ENCODE results near the gene WNT11.

DNA sequence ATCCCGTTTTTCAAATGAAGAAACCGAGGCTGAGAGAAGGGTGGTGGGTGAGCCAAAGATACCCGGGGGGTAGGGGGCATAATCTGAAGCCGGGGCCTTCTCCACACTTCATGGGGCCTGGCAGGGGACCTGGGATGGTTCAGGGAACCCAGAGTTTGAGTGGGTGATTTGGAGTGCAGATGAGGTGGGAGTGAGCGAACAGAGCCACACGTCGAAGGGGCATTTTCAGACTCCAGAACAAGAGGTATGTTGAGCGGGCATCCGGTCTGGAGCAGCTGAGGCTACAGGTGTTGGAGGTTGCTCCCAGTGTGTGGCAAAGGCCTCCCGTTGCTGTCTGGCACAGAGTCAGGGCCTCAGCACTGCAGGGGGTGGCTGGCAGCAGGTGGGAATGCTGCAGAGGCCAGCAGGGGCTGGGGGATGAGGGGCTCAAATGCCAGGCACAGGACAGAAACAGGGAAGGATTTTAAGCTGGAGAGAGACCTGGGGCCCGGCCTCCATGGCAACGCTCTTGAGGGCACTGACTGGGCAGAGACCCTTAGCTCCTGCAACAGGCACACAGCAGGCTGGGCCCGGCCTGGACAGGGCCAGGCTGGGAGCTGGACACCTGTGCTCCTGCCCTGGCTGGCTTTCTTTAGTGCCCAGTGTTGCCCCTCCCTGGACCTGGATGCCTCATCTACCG lies 46.2 kb downstream of the WNT11 start:
- no peak for TF ChIP-seq YY1 (IDR thresholded peaks at IDR 0.05; ENCODE audit: insufficient read depth, insufficient read length)
- no peak for TF ChIP-seq ZNF274 (IDR thresholded peaks at IDR 0.05; ENCODE audit: low read depth, low read length)
- TF ChIP-seq SUZ12 (IDR thresholded peaks at IDR 0.05; ENCODE audit: extremely low read depth, insufficient read depth, insufficient read length) = no peak
